Naive thymus-derived CD4-positive, alpha-beta T cell (primary cell): ENCODE measurements around the gene TCF3. TPM values are rescaled to one million over a fixed set of nuclear protein-coding genes. Genes with fewer than 3 reads are reported as not detected.

ENCODE experiments used
- ATAC-seq: fragments of 150-1000 bp; cut with Tn5 transposase; 2 replicates; pipeline ENCODE4 v1.10.0; 2021; ENCODE audit warnings: mild to moderate bottlenecking, moderate library complexity
- CTCF ChIA-PET: fragments of 350-600 bp; sonication (Branson Sonifier 250); formaldehyde crosslinking; loops from one replicate; lab custom pipeline; 2021; ENCODE audit warnings: antibody characterized with exemption; lab: Charles Lee
- POLR2A ChIA-PET: fragments of 350-600 bp; sonication (Branson Sonifier 250); formaldehyde crosslinking; loops from one replicate; lab custom pipeline; 2021; ENCODE audit warnings: antibody characterized with exemption, inconsistent platforms; lab: Charles Lee
- DNase-seq, 9 donors: peaks; one replicate each; pipeline versions ENCODE4 v3.0.0 to v3.0.0-alpha.2; 2020 to 2022; ENCODE audit warnings: mixed read lengths in 1 of 9
- H3K27ac ChIP-seq: one replicate; pipeline ENCODE4 v1.7.0; 2013; ENCODE audit warnings: mild to moderate bottlenecking, low read depth, low read length, moderate library complexity
- H3K27me3 ChIP-seq, 2 donors: one replicate each; pipeline ENCODE4 v1.7.0; 2013; ENCODE audit warnings: low read length in 2 of 2, mild to moderate bottlenecking in 2 of 2, moderate library complexity in 2 of 2; ENCODE audit not compliant: control insufficient read depth in 2 of 2, insufficient read depth in 2 of 2
- H3K36me3 ChIP-seq, 3 experiments: 1 replicate in 2 of 3; 2 replicates in 1 of 3; pipeline ENCODE4 v1.7.0; 2013; ENCODE audit warnings: low read length in 3 of 3, mild to moderate bottlenecking in 3 of 3, moderate library complexity in 1 of 3; ENCODE audit not compliant: insufficient read depth in 3 of 3, control insufficient read depth in 2 of 3
- H3K4me1 ChIP-seq, 2 donors: one replicate each; pipeline ENCODE4 v1.7.0; 2013; ENCODE audit warnings: low read length in 2 of 2, mild to moderate bottlenecking in 2 of 2, moderate library complexity in 1 of 2; ENCODE audit not compliant: control insufficient read depth in 2 of 2, insufficient read depth in 2 of 2
- H3K4me3 ChIP-seq: 2 replicates; pipeline ENCODE4 v1.7.0; 2013; ENCODE audit warnings: mild to moderate bottlenecking, low read length
- H3K9me3 ChIP-seq, 3 experiments: 1 replicate in 2 of 3; 2 replicates in 1 of 3; pipeline ENCODE4 v1.7.0; 2013; ENCODE audit warnings: low read length in 3 of 3; ENCODE audit not compliant: control insufficient read depth in 2 of 3
- H3K27ac Mint-ChIP-seq, 9 donors: one replicate each; pipeline ENCODE4 v1.8.0; 2020 to 2022; ENCODE audit warnings: mixed read lengths in 9 of 9, mild to moderate bottlenecking in 8 of 9, moderate library complexity in 5 of 9, inconsistent platforms in 2 of 9
- H3K27me3 Mint-ChIP-seq, 5 donors: one replicate each; pipeline ENCODE4 v1.8.0; 2021 to 2022; ENCODE audit warnings: mixed read lengths in 5 of 5, mild to moderate bottlenecking in 1 of 5
- H3K36me3 Mint-ChIP-seq, 5 donors: one replicate each; pipeline ENCODE4 v1.8.0; 2020 to 2022; ENCODE audit warnings: mixed read lengths in 5 of 5, mild to moderate bottlenecking in 3 of 5, inconsistent platforms in 1 of 5
- H3K4me1 Mint-ChIP-seq, 7 donors: one replicate each; pipeline ENCODE4 v1.8.0; 2020 to 2022; ENCODE audit warnings: mixed read lengths in 7 of 7, mild to moderate bottlenecking in 3 of 7, inconsistent platforms in 1 of 7
- H3K4me3 Mint-ChIP-seq, 10 donors: one replicate each; pipeline ENCODE4 v1.8.0; 2020 to 2022; ENCODE audit warnings: mild to moderate bottlenecking in 10 of 10, mixed read lengths in 10 of 10, moderate library complexity in 6 of 10, inconsistent platforms in 2 of 10
- H3K9me3 Mint-ChIP-seq, 11 donors: one replicate each; pipeline ENCODE4 v1.8.0; 2020 to 2022; ENCODE audit warnings: mixed read lengths in 11 of 11, mild to moderate bottlenecking in 4 of 11, inconsistent platforms in 1 of 11, moderate library complexity in 1 of 11
- intact Hi-C, 2 donors: fragments of 100-400 bp; cut with micrococcal nuclease; formaldehyde crosslinking; loops; one replicate each; pipeline ENCODE4 v1.15.1; 2023
- polyA plus RNA-seq, 2 donors: library from polyadenylated mRNA; unstranded; fragments of 300-500 nt; fragmentation: Illumina TruSeq; gene quantifications; one replicate each; pipeline ENCODE4 v1.2.3, GENCODE V29; 2021
- total RNA-seq, 6 experiments: library from RNA in 5 of 6; stranded (reverse) in 5 of 6; gene quantifications; 1 replicate in 5 of 6; 2 replicates in 1 of 6; pipeline ENCODE4 v1.2.3 and lab custom pipeline; 2021 to 2026

The TCF3 gene
- total and polyA plus RNA-seq, 7 experiments from 2014 or later = 5.8 to 83.6 (median 72.1) TPM

DNA sequence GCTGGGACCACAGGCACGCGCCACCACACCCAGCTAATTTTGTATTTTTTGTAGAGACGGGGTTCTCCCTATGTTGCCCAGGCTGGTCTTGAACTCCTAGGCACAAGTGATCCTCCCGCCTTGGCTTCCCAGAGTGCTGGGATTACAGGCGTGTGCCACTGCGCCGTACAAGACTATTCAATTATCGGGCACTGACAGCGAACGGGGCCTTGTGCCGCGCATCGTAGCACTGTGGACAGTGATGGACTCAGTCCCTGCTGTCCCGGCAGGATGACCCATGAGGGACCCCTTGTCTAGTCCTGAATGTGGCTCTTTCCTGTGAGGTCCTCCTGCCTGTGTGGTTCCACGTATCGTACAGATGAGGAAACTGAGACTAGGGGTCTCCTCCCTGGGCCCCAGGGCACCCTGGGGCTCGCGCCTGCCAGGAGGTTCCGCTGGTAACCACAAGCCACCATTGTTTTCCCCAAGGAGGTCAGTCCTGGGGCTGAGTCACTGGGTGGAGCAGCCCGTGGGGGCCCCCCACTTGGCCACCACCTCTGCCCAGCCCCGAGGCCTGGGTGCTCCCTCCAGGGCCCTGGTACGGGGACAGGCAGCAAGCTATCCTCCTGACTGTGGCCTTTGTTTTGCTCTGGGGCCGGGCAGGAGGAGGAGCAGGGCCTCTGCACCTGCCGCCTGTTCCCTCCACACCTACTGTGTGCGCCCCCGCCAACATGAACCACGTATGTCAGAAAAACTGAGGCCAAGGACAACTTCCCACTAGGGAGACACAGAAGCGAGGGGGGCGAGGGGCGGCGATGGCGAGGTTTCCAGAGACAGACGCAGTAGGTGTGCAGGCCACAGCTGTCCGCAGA, 2.9 kb upstream of the TCF3 start:
- no peak for DNase-seq
- Histone ChIP-seq H3K36me3 (no peaks in the 10 kb centered on the region), H3K27ac (no peak overlapping the region), H3K27me3 (no peaks in the 10 kb centered on the region), H3K4me1 (peaks cover 4% of the 10 kb centered on the region in 2 donors), H3K9me3 (no peaks in the 10 kb centered on the region), H3K4me3 (no peak overlapping the region)
- ChIA-PET POLR2A (interaction anchor here (0.5 to 1.0 kb wide), 3 partner anchors 17 to 65 kb away, joined by 3 read pairs; no protein-coding TSS in a partner anchor), CTCF (no interaction called here)
- Mint-ChIP-seq H3K27ac (no peak overlapping the region), H3K4me1 (peaks cover 6 to 14% (median 7%) of the 10 kb centered on the region in 7 donors), H3K4me3 (no peak overlapping the region), H3K36me3 (no peaks in the 10 kb centered on the region), H3K27me3 (peaks cover 0 to 6% (median 0%) of the 10 kb centered on the region in 5 donors), H3K9me3 (peaks cover 0 to 13% (median 0%) of the 10 kb centered on the region in 11 donors)
- ATAC-seq = no peak
- intact Hi-C loops = no loop called here

GRCh38 chr19:1654178-1654792, 1.9 kb upstream of the TCF3 start:
- Histone ChIP-seq H3K9me3 (no peaks in the 10 kb centered on the region), H3K36me3 (peaks cover 0 to 7% (median 0%) of the 10 kb centered on the region in 3 experiments), H3K4me3 (no peak overlapping the region), H3K4me1 (peaks cover 4 to 8% of the 10 kb centered on the region in 2 donors), H3K27ac (no peak overlapping the region), H3K27me3 (no peaks in the 10 kb centered on the region)
- ATAC-seq (no peak), DNase-seq (no peak)
- peaks cover 0 to 13% (median 0%) of the 10 kb centered on the region in 11 donors for H3K9me3 Mint-ChIP-seq
- H3K4me1 Mint-ChIP-seq = peaks cover 7 to 14% (median 8%) of the 10 kb centered on the region in 7 donors
- peak overlapping the region in 1 of 9 donors; percentile 9 for H3K27ac Mint-ChIP-seq
- peaks cover 0 to 4% (median 0%) of the 10 kb centered on the region in 5 donors for H3K27me3 Mint-ChIP-seq
- ChIA-PET CTCF (interaction anchor here (1.3 kb wide), 1 partner anchor 49 kb away, joined by 5 read pairs; the partner anchor contains the start of gene UQCR11), POLR2A (interaction anchor here (4.0 kb wide), 1 partner anchor 47 kb away, joined by 50 read pairs; the partner anchor contains the start of gene UQCR11)
- H3K4me3 Mint-ChIP-seq = peak overlapping the region in 2 of 10 donors; percentile 49 to 75
- H3K36me3 Mint-ChIP-seq = no peaks in the 10 kb centered on the region
- intact Hi-C loops = loop anchor here in 1 of 2 donors (5.0 kb wide), 1 partner anchor 857 kb away; the partner anchor contains the start of gene PTBP1

DNA sequence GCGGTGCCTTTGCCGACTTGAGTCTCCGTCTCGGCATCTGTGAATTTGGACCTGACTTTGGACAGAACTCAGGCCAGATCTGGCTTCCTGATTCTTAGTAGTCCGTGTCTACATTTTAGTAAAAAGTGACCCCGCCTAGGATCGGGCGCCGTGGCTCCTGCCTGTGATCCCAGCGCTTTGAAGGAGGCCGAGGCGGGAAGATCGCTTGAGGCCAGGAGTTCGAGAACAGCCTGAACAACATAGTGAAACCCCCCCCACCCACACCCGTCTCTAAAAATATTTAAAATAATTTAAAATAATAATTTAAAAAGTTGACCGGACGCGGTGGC, 849 bp upstream of the TCF3 start:
- Histone ChIP-seq H3K9me3 (no peaks in the 10 kb centered on the region), H3K27ac (peak overlapping the region; percentile 99), H3K4me1 (peaks cover 4 to 8% of the 10 kb centered on the region in 2 donors), H3K36me3 (peaks cover 0 to 18% (median 0%) of the 10 kb centered on the region in 3 experiments), H3K27me3 (no peaks in the 10 kb centered on the region), H3K4me3 (peak overlapping the region; percentile 70)
- H3K36me3 Mint-ChIP-seq = no peaks in the 10 kb centered on the region
- CTCF ChIA-PET = interaction anchor here (1.3 kb wide), 1 partner anchor 48 kb away, joined by 5 read pairs; the partner anchor contains the start of gene UQCR11
- peak overlapping the region; percentile 78 to 98 (median 95) for H3K27ac Mint-ChIP-seq
- intact Hi-C loops = loop anchor here (1.0 to 5.0 kb wide), 10 partner anchors 16 to 856 kb away; partner anchors contain the start of genes ATP8B3 (in 2 of the 2), MBD3 (in 2 of the 2), AP3D1 (in 1 of the 2) and DAZAP1 (in 1 of the 2)
- H3K4me3 Mint-ChIP-seq = peak overlapping the region; percentile 75 to 94 (median 83)
- peaks cover 7 to 14% (median 10%) of the 10 kb centered on the region in 7 donors for H3K4me1 Mint-ChIP-seq
- peaks cover 0 to 4% (median 0%) of the 10 kb centered on the region in 5 donors for H3K27me3 Mint-ChIP-seq
- POLR2A ChIA-PET = interaction anchor here (0.6 to 4.0 kb wide), 5 partner anchors 46 to 1638 kb away, joined by 3 to 50 read pairs (median 6); partner anchors contain the start of genes MBD3, PCSK4 and UQCR11
- peaks cover 0 to 10% (median 0%) of the 10 kb centered on the region in 11 donors for H3K9me3 Mint-ChIP-seq
- ATAC-seq (no peak), DNase-seq (no peak)

DNA sequence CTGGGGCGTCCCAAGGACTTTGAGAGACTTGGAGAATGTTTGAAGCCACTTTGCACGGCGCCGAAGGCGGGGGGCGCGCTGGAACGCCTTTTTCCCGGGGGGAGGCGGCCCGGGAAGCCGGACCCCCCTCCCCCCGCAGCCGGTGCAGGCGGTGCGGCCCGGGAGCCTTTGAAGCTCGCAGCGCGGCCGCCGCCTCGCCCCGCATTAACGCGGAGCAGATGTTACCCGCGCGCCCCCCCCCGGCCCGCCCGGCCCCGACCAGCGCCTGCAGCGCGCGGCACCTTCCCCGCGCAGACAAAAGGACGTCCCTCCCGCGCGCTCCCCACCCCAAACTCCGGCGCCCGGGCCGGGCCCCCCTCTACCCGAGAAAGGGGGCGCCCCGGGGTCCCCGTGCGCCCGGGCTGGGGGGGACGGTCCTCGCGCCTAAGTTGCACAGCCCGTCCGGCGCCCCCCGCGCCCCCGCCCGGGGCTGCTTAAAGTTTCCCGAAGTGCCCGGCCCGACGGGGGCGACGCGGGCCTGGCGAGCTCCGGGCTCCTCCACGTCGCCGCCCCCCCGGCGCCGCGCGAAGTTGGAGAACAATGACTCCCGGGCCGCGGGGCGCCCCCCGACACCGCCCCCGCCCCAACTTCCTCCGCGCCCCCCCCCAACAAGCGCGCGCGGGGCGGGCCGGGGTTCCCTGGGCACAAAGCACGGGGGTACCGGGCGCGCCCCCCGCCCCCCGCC, 685 bp downstream of the TCF3 start:
- Mint-ChIP-seq H3K27ac (peak overlapping the region; percentile 87 to 97 (median 93)), H3K4me1 (peaks cover 7 to 14% (median 8%) of the 10 kb centered on the region in 7 donors), H3K9me3 (peaks cover 0 to 10% (median 0%) of the 10 kb centered on the region in 11 donors), H3K4me3 (peak overlapping the region; percentile 86 to 96 (median 91)), H3K27me3 (no peaks in the 10 kb centered on the region), H3K36me3 (no peaks in the 10 kb centered on the region)
- H3K27ac ChIP-seq = peak overlapping the region; percentile 79
- CTCF ChIA-PET = interaction anchor here (1.6 to 1.9 kb wide), 2 partner anchors 21 to 46 kb away, joined by 6 to 11 read pairs; no protein-coding TSS in a partner anchor
- H3K9me3 ChIP-seq = no peaks in the 10 kb centered on the region
- H3K27me3 ChIP-seq = no peaks in the 10 kb centered on the region
- peak overlapping the region; percentile 71 for H3K4me3 ChIP-seq
- DNase-seq (peak; percentile 40 to 63 (median 53)), ATAC-seq (no peak)
- POLR2A ChIA-PET = interaction anchor here (0.8 to 4.0 kb wide), 5 partner anchors 11 to 61 kb away, joined by 3 to 50 read pairs (median 7); partner anchors contain the start of genes MBD3 and UQCR11
- H3K4me1 ChIP-seq = peaks cover 4 to 8% of the 10 kb centered on the region in 2 donors
- H3K36me3 ChIP-seq = peaks cover 0 to 31% (median 0%) of the 10 kb centered on the region in 3 experiments
- intact Hi-C loops = loop anchor here (1.0 to 5.0 kb wide), 10 partner anchors 17 to 854 kb away; partner anchors contain the start of genes ATP8B3 (in 2 of the 2), AP3D1 (in 1 of the 2), DAZAP1 (in 1 of the 2) and IZUMO4 (in 1 of the 2)

DNA sequence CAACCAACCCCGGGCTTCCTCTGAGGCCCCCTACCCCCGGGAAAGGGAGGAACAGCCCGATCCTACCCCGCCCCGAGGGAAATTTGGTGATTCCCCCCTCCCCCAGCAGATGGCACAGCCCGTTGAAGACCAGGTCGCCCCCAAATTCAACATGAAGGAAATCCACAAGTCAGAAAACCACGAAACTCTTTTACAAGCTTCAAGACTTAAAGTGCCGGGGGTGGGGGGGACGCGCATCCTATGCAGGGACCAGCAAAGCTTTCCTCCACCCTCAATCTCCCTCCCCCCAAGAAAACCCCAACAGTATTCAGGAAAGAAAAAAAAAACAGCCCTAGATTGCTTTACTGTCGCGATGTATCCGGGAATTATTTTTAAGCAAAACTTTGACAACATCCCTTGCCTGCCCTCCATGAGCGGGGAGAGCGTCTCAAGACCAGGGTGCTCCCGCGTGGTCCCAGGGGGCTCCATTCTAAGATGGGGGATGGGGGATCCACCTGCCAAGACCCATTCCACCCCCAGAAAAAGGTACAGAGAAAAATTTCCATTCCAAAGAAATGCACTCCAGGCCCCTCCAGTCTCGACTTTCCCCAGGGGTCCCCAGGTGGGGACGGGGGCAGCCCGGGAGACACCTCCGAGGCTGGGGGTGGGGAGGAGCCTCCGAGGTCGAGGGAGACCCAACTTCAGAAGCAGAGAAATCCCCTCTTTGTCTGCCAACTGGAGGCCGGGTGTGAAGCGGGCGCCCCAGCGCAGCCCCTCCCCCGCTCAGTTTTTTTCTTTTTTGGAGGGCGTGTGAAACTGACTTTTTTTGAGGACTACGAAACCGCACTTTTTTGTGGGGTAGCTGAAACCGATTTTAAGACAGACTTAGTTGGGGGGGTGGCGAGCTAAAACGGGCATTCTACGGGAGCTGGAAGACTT, 1.5 kb downstream of the TCF3 start:
- no peaks in the 10 kb centered on the region for H3K27me3 Mint-ChIP-seq
- H3K27me3 ChIP-seq = no peaks in the 10 kb centered on the region
- peak overlapping the region; percentile 71 for H3K4me3 ChIP-seq
- peaks cover 4 to 8% of the 10 kb centered on the region in 2 donors for H3K4me1 ChIP-seq
- no peak for ATAC-seq
- no peaks in the 10 kb centered on the region for H3K9me3 ChIP-seq
- POLR2A ChIA-PET = interaction anchor here (0.8 to 4.0 kb wide), 5 partner anchors 10 to 60 kb away, joined by 3 to 50 read pairs (median 7); partner anchors contain the start of genes MBD3 and UQCR11
- H3K9me3 Mint-ChIP-seq = peaks cover 0 to 10% (median 0%) of the 10 kb centered on the region in 11 donors
- peaks cover 0 to 39% (median 0%) of the 10 kb centered on the region in 3 experiments for H3K36me3 ChIP-seq
- CTCF ChIA-PET = interaction anchor here (1.6 to 1.9 kb wide), 2 partner anchors 22 to 45 kb away, joined by 6 to 11 read pairs; no protein-coding TSS in a partner anchor
- H3K27ac ChIP-seq = peak overlapping the region; percentile 79
- intact Hi-C loops = loop anchor here in 1 of 2 donors (1.0 to 5.0 kb wide), 3 partner anchors 33 to 854 kb away; partner anchors contain the start of gene PTBP1
- DNase-seq = peak; percentile 29 to 84 (median 60)
- H3K4me1 Mint-ChIP-seq = peaks cover 7 to 14% (median 8%) of the 10 kb centered on the region in 7 donors
- H3K36me3 Mint-ChIP-seq = no peaks in the 10 kb centered on the region
- H3K4me3 Mint-ChIP-seq = peak overlapping the region; percentile 86 to 96 (median 91)
- peak overlapping the region; percentile 87 to 97 (median 93) for H3K27ac Mint-ChIP-seq
